Measurements from ENCODE around the gene FHAD1. TPM values are rescaled to one million over a fixed set of nuclear protein-coding genes. Genes with fewer than 3 reads are reported as not detected.

FHAD1 gene
- polyA plus RNA-seq, 1 of the 3 experiments (the other 2 are of a cell fraction): 0.48 TPM

DNA sequence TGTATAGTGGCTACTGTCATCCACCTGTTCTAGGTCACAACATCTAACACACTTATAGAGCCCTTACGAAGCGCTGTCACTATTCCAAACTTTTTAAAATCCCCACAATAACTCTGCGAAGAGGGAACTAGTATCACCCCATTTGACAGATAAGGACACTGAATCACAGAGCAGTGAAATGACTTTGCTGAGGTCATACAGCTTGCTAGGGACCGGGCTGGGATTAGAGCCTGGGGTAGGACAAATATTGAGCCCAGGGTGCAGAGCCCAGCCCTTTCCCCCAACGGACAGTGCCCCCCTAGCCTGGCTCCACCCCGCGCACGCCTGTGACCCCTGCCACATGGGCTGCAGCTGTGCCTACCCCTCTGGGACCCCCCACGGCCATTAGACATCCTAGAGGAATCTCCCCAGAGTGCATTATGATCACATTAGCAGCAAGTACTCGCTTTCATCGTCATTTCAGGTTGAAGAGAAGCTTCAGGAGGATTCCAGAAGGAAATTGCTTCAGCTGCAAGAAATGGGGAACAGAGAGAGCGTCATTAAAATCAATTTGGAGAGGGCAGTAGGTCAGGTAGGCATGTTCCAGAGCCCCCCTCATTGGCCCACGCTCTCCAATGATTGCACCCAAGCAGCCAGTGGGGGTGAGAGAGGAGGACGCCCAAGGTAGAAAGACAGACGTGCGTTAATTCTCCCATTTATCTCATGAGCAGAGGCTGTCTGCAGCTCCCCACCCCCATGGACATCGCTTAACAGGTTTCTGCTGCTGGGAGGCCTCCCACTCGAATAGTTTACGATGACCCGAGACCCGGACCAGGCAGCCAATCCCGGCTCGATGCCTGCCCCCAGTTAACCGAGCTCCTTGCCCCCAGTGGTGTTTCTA lies 77.2 kb downstream of the FHAD1 start:
- TF ChIP-seq RCOR1 (IDR thresholded peaks at IDR 0.05; ENCODE audit: low read length) (no peak), RFX5 (IDR thresholded peaks at IDR 0.05; ENCODE audit: low read length) (no peak), CHD2 (IDR thresholded peaks at IDR 0.05; ENCODE audit: low read length, partially characterized antibody) (no peak), MEF2A (IDR thresholded peaks at IDR 0.05; ENCODE audit: borderline replicate concordance, low read depth) (no peak), GATA2 (CRISPR knock-in tag; IDR thresholded peaks at IDR 0.05) (no peak), GABPA (IDR thresholded peaks at IDR 0.05; ENCODE audit: low read depth) (no peak), RAD21 (IDR thresholded peaks at IDR 0.05; ENCODE audit: low read length) (no peak), FOXJ3 (CRISPR knock-in tag; IDR thresholded peaks at IDR 0.05) (no peak), FOXM1 (IDR thresholded peaks at IDR 0.05; ENCODE audit: low read depth) (no peak), TAF1 (IDR thresholded peaks at IDR 0.05; ENCODE audit: borderline replicate concordance, low read depth, low read length) (no peak), FOSL2 (IDR thresholded peaks at IDR 0.05; ENCODE audit: borderline replicate concordance, low read depth) (no peak), SIN3A (IDR thresholded peaks at IDR 0.05; ENCODE audit: borderline replicate concordance, low read depth, low read length) (no peak), EZH2phosphoT487 (IDR thresholded peaks at IDR 0.05; ENCODE audit: borderline replicate concordance, low read depth) (no peak)
- TF ChIP-seq, protein P1, sequence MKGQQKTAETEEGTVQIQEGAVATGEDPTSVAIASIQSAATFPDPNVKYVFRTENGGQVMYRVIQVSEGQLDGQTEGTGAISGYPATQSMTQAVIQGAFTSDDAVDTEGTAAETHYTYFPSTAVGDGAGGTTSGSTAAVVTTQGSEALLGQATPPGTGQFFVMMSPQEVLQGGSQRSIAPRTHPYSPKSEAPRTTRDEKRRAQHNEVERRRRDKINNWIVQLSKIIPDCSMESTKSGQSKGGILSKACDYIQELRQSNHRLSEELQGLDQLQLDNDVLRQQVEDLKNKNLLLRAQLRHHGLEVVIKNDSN (IDR thresholded peaks at IDR 0.05; ENCODE audit: borderline replicate concordance, low read depth): no peak
- Histone ChIP-seq H3K9me2 (no peaks in the 10 kb centered on the region), H3F3A (replicated peaks; ENCODE audit: insufficient read depth) (no peaks in the 10 kb centered on the region), H3K4me2 (no peak overlapping the region), H3K36me3 (replicated peaks in 1 of 2; ENCODE audit: control insufficient read depth in 1 of 2, insufficient read depth in 2 of 2, low read length in 1 of 2) (no peaks in the 10 kb centered on the region), H3K4me3 (ENCODE audit: low read depth in 2 of 2, low read length in 1 of 2) (no peak overlapping the region), H3K27ac (ENCODE audit: low read depth in 2 of 2, low read length in 1 of 2) (no peak overlapping the region), H3K9ac (no peak overlapping the region), H3K79me2 (ENCODE audit: insufficient read depth) (no peaks in the 10 kb centered on the region), H4K20me1 (ENCODE audit: insufficient read depth) (no peaks in the 10 kb centered on the region), H3K9me3 (peaks cover 13% of the 10 kb centered on the region; the same call in 1 of the 2 replicates), H2AFZ (ENCODE audit: low read depth) (no peak overlapping the region), H3K4me1 (ENCODE audit: control insufficient read depth in 1 of 2, insufficient read depth in 2 of 2, low read depth in 1 of 2, low read length in 1 of 2) (peaks cover 4 to 45% of the 10 kb centered on the region in 2 experiments; a peak in 1 of 4 replicates), H3K27me3 (ENCODE audit: insufficient read depth) (no peaks in the 10 kb centered on the region)
- ChIA-PET POLR2A (no interaction called here), CTCF (interaction anchor here (0.6 to 11.4 kb wide), 54 partner anchors 8 to 417 kb away, joined by 3 to 311 read pairs (median 6); partner anchors contain the start of genes CTRC, DNAJC16, EFHD2 and TMEM51)
- WGBS (ENCODE audit: low lambda C conversion rate): 75% methylated on average over 17 of the region's 24 CpGs
- DNase-seq: no peak

DNA sequence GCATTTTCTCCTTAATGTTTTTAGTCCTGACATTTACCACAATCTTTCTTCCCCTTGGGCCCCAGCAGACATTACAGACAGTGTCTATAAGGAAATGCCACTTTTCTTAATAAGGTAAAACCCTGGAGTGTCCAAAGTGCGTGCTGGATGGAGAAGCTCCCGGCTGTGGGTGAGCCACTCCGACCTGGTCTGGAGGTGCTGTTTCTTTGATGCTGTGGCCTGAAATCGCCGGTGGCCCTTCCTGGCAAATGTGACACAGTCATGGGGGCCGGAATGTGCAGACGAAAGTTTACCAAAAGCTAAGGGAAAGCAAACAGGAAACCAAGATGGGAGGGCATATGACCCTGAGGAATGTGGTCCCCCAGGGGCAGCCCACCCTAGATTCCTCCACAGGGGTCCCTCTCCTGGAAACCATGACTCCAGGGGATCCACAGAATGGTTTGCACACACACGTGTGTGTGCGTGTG lies 77.9 kb downstream of the FHAD1 start:
- Histone ChIP-seq H3F3A (replicated peaks; ENCODE audit: insufficient read depth) (no peaks in the 10 kb centered on the region), H3K4me2 (no peak overlapping the region), H2AFZ (ENCODE audit: low read depth) (no peak overlapping the region), H3K27me3 (ENCODE audit: insufficient read depth) (no peaks in the 10 kb centered on the region), H3K79me2 (ENCODE audit: insufficient read depth) (no peaks in the 10 kb centered on the region), H3K36me3 (replicated peaks in 1 of 2; ENCODE audit: control insufficient read depth in 1 of 2, insufficient read depth in 2 of 2, low read length in 1 of 2) (no peaks in the 10 kb centered on the region), H3K4me3 (ENCODE audit: low read depth in 2 of 2, low read length in 1 of 2) (no peak overlapping the region), H4K20me1 (ENCODE audit: insufficient read depth) (no peaks in the 10 kb centered on the region), H3K9me2 (no peaks in the 10 kb centered on the region), H3K9ac (no peak overlapping the region), H3K9me3 (peaks cover 9% of the 10 kb centered on the region; the same call in 1 of the 2 replicates), H3K27ac (ENCODE audit: low read depth in 2 of 2, low read length in 1 of 2) (no peak overlapping the region), H3K4me1 (ENCODE audit: control insufficient read depth in 1 of 2, insufficient read depth in 2 of 2, low read depth in 1 of 2, low read length in 1 of 2) (peaks cover 4 to 48% of the 10 kb centered on the region in 2 experiments; a peak in 1 of 4 replicates)
- WGBS (ENCODE audit: low lambda C conversion rate): 93% methylated on average over 7 of the region's 9 CpGs
- ChIA-PET CTCF (interaction anchor here (0.7 to 11.4 kb wide), 17 partner anchors 9 to 176 kb away, joined by 3 to 311 read pairs (median 7); no protein-coding TSS in a partner anchor), POLR2A (no interaction called here)
- DNase-seq: no peak
- TF ChIP-seq JUND (IDR thresholded peaks at IDR 0.05) (no peak), ELF1 (IDR thresholded peaks at IDR 0.05) (no peak), RXRA (IDR thresholded peaks at IDR 0.05; ENCODE audit: borderline replicate concordance, low read depth) (no peak), FOSL2 (IDR thresholded peaks at IDR 0.05; ENCODE audit: borderline replicate concordance, low read depth) (no peak), RFX5 (IDR thresholded peaks at IDR 0.05; ENCODE audit: low read length) (no peak), TAF1 (IDR thresholded peaks at IDR 0.05; ENCODE audit: borderline replicate concordance, low read depth, low read length) (no peak), CHD2 (IDR thresholded peaks at IDR 0.05; ENCODE audit: low read length, partially characterized antibody) (no peak), FOXM1 (IDR thresholded peaks at IDR 0.05; ENCODE audit: low read depth) (no peak), NRF1 (IDR thresholded peaks at IDR 0.05; ENCODE audit: low read depth, low read length) (no peak)
- TF ChIP-seq, protein P2, sequence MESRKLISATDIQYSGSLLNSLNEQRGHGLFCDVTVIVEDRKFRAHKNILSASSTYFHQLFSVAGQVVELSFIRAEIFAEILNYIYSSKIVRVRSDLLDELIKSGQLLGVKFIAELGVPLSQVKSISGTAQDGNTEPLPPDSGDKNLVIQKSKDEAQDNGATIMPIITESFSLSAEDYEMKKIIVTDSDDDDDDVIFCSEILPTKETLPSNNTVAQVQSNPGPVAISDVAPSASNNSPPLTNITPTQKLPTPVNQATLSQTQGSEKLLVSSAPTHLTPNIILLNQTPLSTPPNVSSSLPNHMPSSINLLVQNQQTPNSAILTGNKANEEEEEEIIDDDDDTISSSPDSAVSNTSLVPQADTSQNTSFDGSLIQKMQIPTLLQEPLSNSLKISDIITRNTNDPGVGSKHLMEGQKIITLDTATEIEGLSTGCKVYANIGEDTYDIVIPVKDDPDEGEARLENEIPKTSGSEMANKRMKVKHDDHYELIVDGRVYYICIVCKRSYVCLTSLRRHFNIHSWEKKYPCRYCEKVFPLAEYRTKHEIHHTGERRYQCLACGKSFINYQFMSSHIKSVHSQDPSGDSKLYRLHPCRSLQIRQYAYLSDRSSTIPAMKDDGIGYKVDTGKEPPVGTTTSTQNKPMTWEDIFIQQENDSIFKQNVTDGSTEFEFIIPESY (IDR thresholded peaks at IDR 0.05; ENCODE audit: borderline replicate concordance, low read depth): no peak
- TF ChIP-seq, protein P1 (IDR thresholded peaks at IDR 0.05; ENCODE audit: borderline replicate concordance, low read depth): no peak
- TF ChIP-seq, protein P3, sequence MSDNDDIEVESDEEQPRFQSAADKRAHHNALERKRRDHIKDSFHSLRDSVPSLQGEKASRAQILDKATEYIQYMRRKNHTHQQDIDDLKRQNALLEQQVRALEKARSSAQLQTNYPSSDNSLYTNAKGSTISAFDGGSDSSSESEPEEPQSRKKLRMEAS (IDR thresholded peaks at IDR 0.05; ENCODE audit: low read depth): no peak
- TF ChIP-seq, protein P4, sequence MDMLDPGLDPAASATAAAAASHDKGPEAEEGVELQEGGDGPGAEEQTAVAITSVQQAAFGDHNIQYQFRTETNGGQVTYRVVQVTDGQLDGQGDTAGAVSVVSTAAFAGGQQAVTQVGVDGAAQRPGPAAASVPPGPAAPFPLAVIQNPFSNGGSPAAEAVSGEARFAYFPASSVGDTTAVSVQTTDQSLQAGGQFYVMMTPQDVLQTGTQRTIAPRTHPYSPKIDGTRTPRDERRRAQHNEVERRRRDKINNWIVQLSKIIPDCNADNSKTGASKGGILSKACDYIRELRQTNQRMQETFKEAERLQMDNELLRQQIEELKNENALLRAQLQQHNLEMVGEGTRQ (IDR thresholded peaks at IDR 0.05; ENCODE audit: borderline replicate concordance, low read depth, low read length): no peak

Measured in SK-N-SH (cell line).